HCT116 (cell line): Measurements from ENCODE around the gene HOXB8. TPM values are rescaled to one million over a fixed set of nuclear protein-coding genes. Genes with fewer than 3 reads are reported as not detected.

Experiments
- ATAC-seq: fragments of 200-7000 bp; cut with Tn5 transposase; 2 replicates; pipeline ENCODE4 v1.9.1; 2020; ENCODE audit warnings: mild to moderate bottlenecking, moderate library complexity
- BruUV-seq: library from RNA; stranded (reverse); fragments of 400-500 nt; replicated peaks from 2 replicates; lab custom pipeline; 2021; lab: Mats Ljungman, UMichigan
- CTCF ChIA-PET: fragments of 300-600 bp; sonication (Branson Sonifier 250); formaldehyde crosslinking; loops from one replicate; lab custom pipeline; 2021; ENCODE audit warnings: antibody characterized with exemption; lab: Charles Lee
- POLR2A ChIA-PET: fragments of 300-600, 350-600 bp; sonication (Branson Sonifier 250); formaldehyde crosslinking; loops from one replicate; lab custom pipeline; 2021; ENCODE audit warnings: antibody characterized with exemption; lab: Charles Lee
- RAD21 ChIA-PET, 2 experiments: fragments of 300-600 bp; sonication (Branson Sonifier 250); formaldehyde crosslinking; loops; one replicate each; lab custom pipeline; 2023; ENCODE audit warnings: low total read pairs in 2 of 2; ENCODE audit not compliant: uncharacterized antibody in 2 of 2, unreplicated experiment in 2 of 2, low non-redundant PET in 1 of 2; lab: Charles Lee
- DNase-seq: peaks from one replicate; pipeline ENCODE4 v3.0.0-alpha.2; 2010; ENCODE audit warnings: low read depth, low spot score
- H2AFZ ChIP-seq: fragments of 200-600 bp; shearing (Covaris generic), sonication (generic); 2 replicates; pipeline ENCODE4 v1.6.1; 2017; ENCODE audit warnings: low read depth, mixed run types, mixed read lengths, antibody characterized with exemption, low read length; ENCODE audit not compliant: poor library complexity, severe bottlenecking
- H3K27ac ChIP-seq: 2 replicates; pipeline ENCODE4 v1.5.1; 2012; ENCODE audit warnings: low read depth, low read length
- H3K27me3 ChIP-seq: fragments of 200-600 bp; sonication (generic); 2 replicates; pipeline ENCODE4 v1.6.1; 2016; ENCODE audit warnings: mixed run types, low read length, mixed read lengths; ENCODE audit not compliant: insufficient read depth
- H3K36me3 ChIP-seq, 2 experiments: fragments of 200-500 bp in 1 of 2; fragments of 200-600 bp in 1 of 2; sonication (Bioruptor generic) in 1 of 2; sonication (generic) in 1 of 2; 2 replicates each; pipeline versions ENCODE4 v1.5.1 to v1.6.1; 2014 to 2016; ENCODE audit warnings: low read length in 2 of 2, inconsistent platforms in 1 of 2, mixed read lengths in 1 of 2, mixed run types in 1 of 2; ENCODE audit not compliant: insufficient read depth in 2 of 2, control insufficient read depth in 1 of 2
- H3K4me1 ChIP-seq, 2 experiments: fragments of 200-600 bp in 1 of 2; sonication (generic) in 1 of 2; 2 replicates each; pipeline versions ENCODE4 v1.5.1 to v1.6.1; 2012 to 2017; ENCODE audit warnings: low read length in 2 of 2, inconsistent platforms in 1 of 2, mild to moderate bottlenecking in 1 of 2, mixed read lengths in 1 of 2, mixed run types in 1 of 2, moderate library complexity in 1 of 2; ENCODE audit not compliant: insufficient read depth in 2 of 2, control insufficient read depth in 1 of 2
- H3K4me2 ChIP-seq: fragments of 200-600 bp; sonication (generic); 2 replicates; pipeline ENCODE4 v1.6.1; 2017; ENCODE audit warnings: mixed run types, low read length, mixed read lengths
- H3K4me3 ChIP-seq, 2 experiments: fragments of 200-600 bp in 1 of 2; sonication (generic) in 1 of 2; replicated peaks in 1 of 2; 2 replicates each; pipeline ENCODE4 v1.5.1; 2011 to 2016; ENCODE audit warnings: low read length in 2 of 2, control low read depth in 1 of 2, low read depth in 1 of 2, mild to moderate bottlenecking in 1 of 2, mixed read lengths in 1 of 2, mixed run types in 1 of 2
- H3K79me2 ChIP-seq: fragments of 200-600 bp; sonication (generic); 2 replicates; pipeline ENCODE4 v1.6.1; 2017; ENCODE audit warnings: mild to moderate bottlenecking, mixed run types, low read length, moderate library complexity, mixed read lengths; ENCODE audit not compliant: insufficient read depth
- H3K9ac ChIP-seq: fragments of 200-600 bp; sonication (generic); 2 replicates; pipeline ENCODE4 v1.6.1; 2016; ENCODE audit warnings: low read length, mixed read lengths
- H3K9me2 ChIP-seq: fragments of 200-600 bp; sonication (generic), shearing (Covaris generic); 2 replicates; pipeline ENCODE4 v1.6.1; 2017; ENCODE audit warnings: mixed run types, mild to moderate bottlenecking, moderate library complexity; ENCODE audit not compliant: insufficient read depth
- H3K9me3 ChIP-seq, 2 experiments: fragments of 200-500 bp in 1 of 2; fragments of 200-600 bp in 1 of 2; sonication (Bioruptor generic) in 1 of 2; sonication (generic) in 1 of 2; 2 replicates each; pipeline ENCODE4 v1.6.1; 2014 to 2017; ENCODE audit warnings: low read length in 2 of 2, mixed read lengths in 2 of 2, inconsistent platforms in 1 of 2, low read depth in 1 of 2, mild to moderate bottlenecking in 1 of 2, mixed run types in 1 of 2, moderate library complexity in 1 of 2; ENCODE audit not compliant: control insufficient read depth in 1 of 2, insufficient read depth in 1 of 2
- H4K20me1 ChIP-seq: fragments of 200-600 bp; sonication (generic), shearing (Covaris generic); 2 replicates; pipeline ENCODE4 v1.6.1; 2017; ENCODE audit warnings: mixed run types, mild to moderate bottlenecking, moderate library complexity; ENCODE audit not compliant: insufficient read depth
- ATF3 ChIP-seq: IDR thresholded peaks from 2 replicates; pipeline ENCODE4 v1.6.1; 2012
- CBX3 ChIP-seq: IDR thresholded peaks from 2 replicates; pipeline ENCODE4 v1.6.1; 2012; ENCODE audit warnings: low read depth
- CEBPB ChIP-seq: IDR thresholded peaks from 2 replicates; pipeline ENCODE4 v1.6.1; 2012; ENCODE audit warnings: low read depth
- EGR1 ChIP-seq: IDR thresholded peaks from 2 replicates; pipeline ENCODE4 v1.6.1; 2012; ENCODE audit warnings: low read depth
- ELF1 ChIP-seq: IDR thresholded peaks from 2 replicates; pipeline ENCODE4 v1.6.1; 2012; ENCODE audit warnings: low read depth, borderline replicate concordance
- FOSL1 ChIP-seq: IDR thresholded peaks from 2 replicates; pipeline ENCODE4 v1.6.1; 2012; ENCODE audit warnings: low read depth
- JUND ChIP-seq: IDR thresholded peaks from 2 replicates; pipeline ENCODE4 v1.6.1; 2012
- POLR2A ChIP-seq: IDR thresholded peaks from 2 replicates; pipeline ENCODE4 v1.7.0; 2011; ENCODE audit warnings: borderline replicate concordance; ENCODE audit not compliant: insufficient read depth, insufficient read length; ENCODE audit errors: extremely low read depth
- POLR2AphosphoS5 ChIP-seq: IDR thresholded peaks from 2 replicates; pipeline ENCODE4 v1.6.1; 2011; ENCODE audit warnings: mild to moderate bottlenecking, low read depth, low read length, moderate library complexity
- RAD21 ChIP-seq: IDR thresholded peaks from 2 replicates; pipeline ENCODE4 v1.6.1; 2012; ENCODE audit warnings: low read depth, mild to moderate bottlenecking
- REST ChIP-seq: IDR thresholded peaks from 2 replicates; pipeline ENCODE4 v1.6.1; 2012; ENCODE audit warnings: low read depth
- SIN3A ChIP-seq: IDR thresholded peaks from 2 replicates; pipeline ENCODE4 v1.6.1; 2012; ENCODE audit warnings: low read depth
- TCF7L2 ChIP-seq: IDR thresholded peaks from 2 replicates; pipeline ENCODE4 v1.7.0; 2011; ENCODE audit warnings: borderline replicate concordance, inconsistent platforms; ENCODE audit not compliant: insufficient read depth, insufficient read length; ENCODE audit errors: extremely low read depth
- ZFX ChIP-seq: fragments of 450-650 bp; IDR thresholded peaks from 2 replicates; pipeline ENCODE4 v1.6.1; 2017
- intact Hi-C: fragments of 100-400 bp; cut with micrococcal nuclease; formaldehyde crosslinking; loops from 2 replicates; pipeline ENCODE4 v1.10.0; 2022
- total RNA-seq: library from RNA; stranded (reverse); gene quantifications from one replicate; pipeline ENCODE4 v1.2.1, GENCODE V29; 2021; ENCODE audit not compliant: unreplicated experiment
- TF ChIP-seq, protein P1 (sequence below), 3 experiments: fragments of 200-600 bp in 1 of 3; sonication (generic) in 1 of 3; IDR thresholded peaks in 2 of 3; conservative IDR thresholded peaks in 1 of 3; 2 replicates each; pipeline ENCODE4 v1.5.1; 2012 to 2017; ENCODE audit warnings: low read depth in 2 of 3, low read length in 2 of 3, antibody characterized with exemption in 1 of 3, borderline replicate concordance in 1 of 3, control low read depth in 1 of 3, mild to moderate bottlenecking in 1 of 3, mixed read lengths in 1 of 3, mixed run types in 1 of 3, moderate library complexity in 1 of 3; ENCODE audit not compliant: insufficient read depth in 1 of 3
- TF ChIP-seq, protein P2 (sequence below): IDR thresholded peaks from 2 replicates; pipeline ENCODE4 v1.6.1; 2011; ENCODE audit warnings: mild to moderate bottlenecking, low read length, moderate library complexity; ENCODE audit not compliant: insufficient replicate concordance; ENCODE audit errors: extremely low read depth

HOXB8 gene
- total RNA-seq, 1 experiment from 2014 or later, result 44.7 TPM

DNA sequence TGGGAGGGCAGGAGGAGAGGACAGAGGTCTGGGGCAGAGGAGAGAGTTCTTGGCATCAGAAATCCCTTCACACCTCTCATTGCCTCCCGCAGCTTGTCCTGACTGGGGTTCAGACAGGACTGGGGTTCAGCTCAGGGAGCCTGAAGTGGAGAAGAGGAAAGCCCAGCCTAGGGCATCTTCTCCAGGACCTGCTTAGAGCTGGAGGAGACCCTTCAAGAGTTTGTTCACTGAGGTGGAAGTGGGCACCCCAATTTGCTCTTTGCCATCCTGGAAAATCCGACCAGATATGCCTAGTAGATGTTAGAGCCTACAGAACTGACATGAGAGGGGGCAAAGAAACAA lies 27.0 kb downstream of the HOXB8 start:
- no peaks in the 10 kb centered on the region for H4K20me1 ChIP-seq
- no TSS peak for BruUV-seq
- ATAC-seq (no peak), DNase-seq (no peak)
- H3K4me3 ChIP-seq, result no peak overlapping the region
- peak overlapping the region; percentile 91 for H3K27ac ChIP-seq
- H3K9ac ChIP-seq, result no peak overlapping the region
- POLR2A ChIA-PET, result interaction anchor here (1.2 kb wide), 1 partner anchor 647 kb away, joined by 3 read pairs; the partner anchor contains the start of gene PNPO
- intact Hi-C loops, result no loop called here
- H2AFZ ChIP-seq, result no peak overlapping the region
- H3K79me2 ChIP-seq, result peaks cover 56% of the 10 kb centered on the region
- RAD21 ChIA-PET, result interaction anchor here in 1 of 2 experiments (0.8 to 1.7 kb wide), 3 partner anchors 30 to 252 kb away, joined by 4 to 5 read pairs (median 4); no protein-coding TSS in a partner anchor
- CTCF ChIA-PET, result interaction anchor here (0.9 to 2.0 kb wide), 14 partner anchors 11 to 563 kb away, joined by 3 to 9 read pairs (median 4); partner anchors contain the start of gene HOXB8
- peaks cover 0 to 2% of the 10 kb centered on the region in 2 experiments; a peak in 2 of 4 replicates for H3K36me3 ChIP-seq
- no peaks in the 10 kb centered on the region for H3K27me3 ChIP-seq
- peaks cover 19 to 64% of the 10 kb centered on the region in 2 experiments for H3K4me1 ChIP-seq
- H3K4me2 ChIP-seq, result no peak overlapping the region
- no peaks in the 10 kb centered on the region for H3K9me3 ChIP-seq
- H3K9me2 ChIP-seq, result no peaks in the 10 kb centered on the region
- TF ChIP-seq ZFX (no peak), CBX3 (no peak), REST (no peak), JUND (no peak), ELF1 (no peak), RAD21 (no peak), CEBPB (no peak), SIN3A (no peak), EGR1 (no peak), POLR2A (no peak), FOSL1 (no peak), TCF7L2 (no peak), ATF3 (no peak), POLR2AphosphoS5 (no peak)
- TF ChIP-seq, protein P1, sequence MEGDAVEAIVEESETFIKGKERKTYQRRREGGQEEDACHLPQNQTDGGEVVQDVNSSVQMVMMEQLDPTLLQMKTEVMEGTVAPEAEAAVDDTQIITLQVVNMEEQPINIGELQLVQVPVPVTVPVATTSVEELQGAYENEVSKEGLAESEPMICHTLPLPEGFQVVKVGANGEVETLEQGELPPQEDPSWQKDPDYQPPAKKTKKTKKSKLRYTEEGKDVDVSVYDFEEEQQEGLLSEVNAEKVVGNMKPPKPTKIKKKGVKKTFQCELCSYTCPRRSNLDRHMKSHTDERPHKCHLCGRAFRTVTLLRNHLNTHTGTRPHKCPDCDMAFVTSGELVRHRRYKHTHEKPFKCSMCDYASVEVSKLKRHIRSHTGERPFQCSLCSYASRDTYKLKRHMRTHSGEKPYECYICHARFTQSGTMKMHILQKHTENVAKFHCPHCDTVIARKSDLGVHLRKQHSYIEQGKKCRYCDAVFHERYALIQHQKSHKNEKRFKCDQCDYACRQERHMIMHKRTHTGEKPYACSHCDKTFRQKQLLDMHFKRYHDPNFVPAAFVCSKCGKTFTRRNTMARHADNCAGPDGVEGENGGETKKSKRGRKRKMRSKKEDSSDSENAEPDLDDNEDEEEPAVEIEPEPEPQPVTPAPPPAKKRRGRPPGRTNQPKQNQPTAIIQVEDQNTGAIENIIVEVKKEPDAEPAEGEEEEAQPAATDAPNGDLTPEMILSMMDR (IDR thresholded peaks at IDR 0.05 in 2 of 3, conservative IDR thresholded peaks at IDR 0.05 in 1 of 3; ENCODE audit: borderline replicate concordance in 1 of 3, insufficient read depth in 1 of 3, low read depth in 2 of 3, low read length in 2 of 3), result no peak
- TF ChIP-seq, protein P2, sequence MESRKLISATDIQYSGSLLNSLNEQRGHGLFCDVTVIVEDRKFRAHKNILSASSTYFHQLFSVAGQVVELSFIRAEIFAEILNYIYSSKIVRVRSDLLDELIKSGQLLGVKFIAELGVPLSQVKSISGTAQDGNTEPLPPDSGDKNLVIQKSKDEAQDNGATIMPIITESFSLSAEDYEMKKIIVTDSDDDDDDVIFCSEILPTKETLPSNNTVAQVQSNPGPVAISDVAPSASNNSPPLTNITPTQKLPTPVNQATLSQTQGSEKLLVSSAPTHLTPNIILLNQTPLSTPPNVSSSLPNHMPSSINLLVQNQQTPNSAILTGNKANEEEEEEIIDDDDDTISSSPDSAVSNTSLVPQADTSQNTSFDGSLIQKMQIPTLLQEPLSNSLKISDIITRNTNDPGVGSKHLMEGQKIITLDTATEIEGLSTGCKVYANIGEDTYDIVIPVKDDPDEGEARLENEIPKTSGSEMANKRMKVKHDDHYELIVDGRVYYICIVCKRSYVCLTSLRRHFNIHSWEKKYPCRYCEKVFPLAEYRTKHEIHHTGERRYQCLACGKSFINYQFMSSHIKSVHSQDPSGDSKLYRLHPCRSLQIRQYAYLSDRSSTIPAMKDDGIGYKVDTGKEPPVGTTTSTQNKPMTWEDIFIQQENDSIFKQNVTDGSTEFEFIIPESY, result no peak
